LNCaP clone FGC (cell line): ENCODE data around the gene WDR49.

Source experiments
- DNase-seq: peaks from one replicate; pipeline ENCODE4 v3.0.0-alpha.2; 2011; ENCODE audit warnings: low read depth
- H3K4me3 ChIP-seq: 2 replicates; pipeline ENCODE4 v1.5.1; 2011; ENCODE audit warnings: mild to moderate bottlenecking, low read depth, low read length, control low read depth
- TF ChIP-seq, protein P1 (sequence below): IDR thresholded peaks from 2 replicates; pipeline ENCODE4 v1.5.1; 2012; ENCODE audit warnings: mild to moderate bottlenecking; ENCODE audit not compliant: control insufficient read depth, insufficient read depth; ENCODE audit errors: extremely low read depth

WDR49 gene

DNA sequence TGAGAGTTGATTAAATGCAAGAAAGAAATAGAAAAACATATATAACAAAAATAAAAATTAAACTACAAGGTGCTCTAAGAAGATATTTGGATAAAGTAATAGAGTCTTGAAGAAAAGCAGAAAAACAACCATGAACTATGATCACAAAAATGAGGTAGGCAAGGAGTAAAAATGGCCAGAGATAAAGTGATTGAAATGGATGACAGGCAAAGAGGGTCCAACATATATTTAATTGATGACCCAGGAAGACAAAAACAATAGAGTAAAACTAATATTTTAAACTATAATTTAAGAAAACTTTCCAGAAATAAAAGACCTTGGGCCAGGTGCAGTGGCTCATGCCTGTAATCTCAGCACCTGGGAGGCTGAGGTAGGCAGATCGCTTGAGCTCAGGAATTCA lies 22.1 kb upstream of the WDR49 start:
- no peak for DNase-seq
- TF ChIP-seq, protein P1, sequence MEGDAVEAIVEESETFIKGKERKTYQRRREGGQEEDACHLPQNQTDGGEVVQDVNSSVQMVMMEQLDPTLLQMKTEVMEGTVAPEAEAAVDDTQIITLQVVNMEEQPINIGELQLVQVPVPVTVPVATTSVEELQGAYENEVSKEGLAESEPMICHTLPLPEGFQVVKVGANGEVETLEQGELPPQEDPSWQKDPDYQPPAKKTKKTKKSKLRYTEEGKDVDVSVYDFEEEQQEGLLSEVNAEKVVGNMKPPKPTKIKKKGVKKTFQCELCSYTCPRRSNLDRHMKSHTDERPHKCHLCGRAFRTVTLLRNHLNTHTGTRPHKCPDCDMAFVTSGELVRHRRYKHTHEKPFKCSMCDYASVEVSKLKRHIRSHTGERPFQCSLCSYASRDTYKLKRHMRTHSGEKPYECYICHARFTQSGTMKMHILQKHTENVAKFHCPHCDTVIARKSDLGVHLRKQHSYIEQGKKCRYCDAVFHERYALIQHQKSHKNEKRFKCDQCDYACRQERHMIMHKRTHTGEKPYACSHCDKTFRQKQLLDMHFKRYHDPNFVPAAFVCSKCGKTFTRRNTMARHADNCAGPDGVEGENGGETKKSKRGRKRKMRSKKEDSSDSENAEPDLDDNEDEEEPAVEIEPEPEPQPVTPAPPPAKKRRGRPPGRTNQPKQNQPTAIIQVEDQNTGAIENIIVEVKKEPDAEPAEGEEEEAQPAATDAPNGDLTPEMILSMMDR = no peak
- H3K4me3 ChIP-seq = no peak overlapping the region

DNA sequence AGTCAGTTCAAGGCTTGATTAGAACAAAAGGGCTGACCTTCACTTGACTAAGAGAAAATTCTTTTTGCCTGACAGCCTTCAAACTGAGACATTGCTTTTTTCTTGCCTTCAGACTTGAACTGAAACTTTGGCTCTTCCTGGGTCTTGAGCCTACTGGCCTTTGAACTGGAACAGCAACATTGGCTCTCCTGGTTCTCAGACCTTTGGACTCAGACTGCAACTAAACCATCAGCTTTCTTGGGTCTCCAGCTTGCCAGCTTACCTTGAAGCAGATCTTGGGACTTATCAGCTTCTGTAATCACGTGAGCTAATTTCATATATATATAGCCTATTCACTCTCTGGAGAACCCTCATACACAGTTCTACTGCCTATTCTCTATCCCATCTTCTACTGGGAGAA lies 19.5 kb upstream of the WDR49 start:
- no peak overlapping the region for H3K4me3 ChIP-seq
- no peak for DNase-seq
- TF ChIP-seq, protein P1 = no peak

DNA sequence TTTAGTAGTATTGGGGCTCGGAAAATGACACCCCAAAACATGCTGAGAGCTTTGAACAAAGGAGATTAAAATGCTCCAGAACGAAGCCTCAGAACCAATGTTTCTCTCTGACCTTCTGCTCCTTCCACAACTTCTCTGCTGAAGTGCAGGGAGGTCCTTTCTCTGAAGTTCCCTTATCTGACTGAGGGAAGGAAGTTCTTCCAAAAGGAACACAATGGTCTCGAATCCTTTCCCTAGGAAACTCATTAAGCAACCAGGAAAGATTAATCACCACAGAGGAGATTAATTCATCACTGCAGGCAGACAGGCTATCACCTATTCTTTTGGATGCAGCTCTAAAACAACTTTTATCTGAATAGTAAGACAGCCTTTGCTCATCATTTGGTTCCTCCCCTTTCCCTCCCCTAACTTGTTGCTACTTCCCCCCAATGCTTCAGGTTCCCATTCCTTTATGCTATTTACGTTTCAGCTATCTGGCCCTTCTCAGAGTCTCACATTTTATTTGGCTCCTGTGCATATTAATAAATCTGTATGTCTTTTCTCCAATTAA lies 18.2 kb upstream of the WDR49 start:
- TF ChIP-seq, protein P1 = no peak
- H3K4me3 ChIP-seq = no peak overlapping the region
- DNase-seq = no peak

DNA sequence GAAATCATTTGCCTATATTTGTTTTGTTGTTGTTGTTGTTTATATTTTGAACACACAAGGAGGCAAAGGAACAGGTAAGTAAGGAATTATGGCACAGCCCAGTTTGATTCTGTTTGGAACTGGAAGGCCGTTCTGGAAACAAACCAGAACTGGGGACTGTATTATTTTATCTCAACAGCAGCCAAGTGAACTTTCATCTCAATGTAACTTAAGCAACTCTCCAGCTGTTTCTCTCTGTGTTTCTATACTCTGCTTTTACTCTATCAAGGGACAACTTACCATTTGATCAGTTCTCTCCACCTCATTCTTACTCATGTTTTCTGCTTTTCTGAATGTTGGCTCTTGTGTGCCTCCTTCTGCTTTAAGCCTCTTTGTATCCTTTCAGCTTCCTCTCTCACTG lies 16.0 kb upstream of the WDR49 start:
- no peak for DNase-seq
- TF ChIP-seq, protein P1 = no peak
- no peak overlapping the region for H3K4me3 ChIP-seq

DNA sequence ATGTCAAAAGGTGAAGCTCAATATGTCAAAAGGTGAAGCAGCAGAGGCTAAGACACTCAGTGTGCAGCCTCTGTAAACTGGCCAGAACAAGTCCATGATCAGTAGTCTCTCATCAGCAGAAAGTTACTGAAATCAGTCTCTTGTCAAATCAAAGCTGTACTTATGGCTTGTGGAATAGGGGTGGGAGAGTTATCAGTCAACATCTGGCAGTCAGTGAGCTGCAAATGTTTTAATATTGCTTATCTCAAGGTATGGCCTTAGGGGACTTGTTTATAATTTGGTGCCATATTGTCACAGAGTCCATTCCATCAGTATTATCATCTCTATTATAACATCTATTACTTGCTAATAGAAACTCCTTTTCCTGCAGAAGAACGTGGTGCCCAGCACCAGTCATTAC lies 14.9 kb upstream of the WDR49 start:
- DNase-seq = no peak
- TF ChIP-seq, protein P1 = no peak

DNA sequence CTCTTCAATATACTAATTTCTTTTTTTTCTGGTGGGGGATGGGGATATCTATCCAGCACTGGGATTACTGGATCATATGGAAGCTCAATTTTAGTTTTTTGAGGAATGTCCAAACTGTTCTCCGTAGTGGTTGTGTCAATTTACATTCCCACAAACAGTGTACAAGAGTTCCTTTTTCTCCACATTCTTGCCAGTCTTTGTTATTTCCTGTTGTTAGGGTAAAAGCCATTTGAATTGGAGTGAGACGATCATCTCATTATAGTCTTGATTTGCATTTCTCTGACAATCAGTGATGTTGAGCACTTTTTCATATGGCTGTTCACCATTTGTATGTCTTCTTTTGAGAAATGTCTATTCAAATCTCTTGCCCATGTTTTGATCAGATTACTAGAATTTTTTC lies 12.8 kb upstream of the WDR49 start:
- H3K4me3 ChIP-seq = no peak overlapping the region
- TF ChIP-seq, protein P1 = no peak
- no peak for DNase-seq

More for the DNA sequence above, 14.9 kb upstream of the WDR49 start:
- H3K4me3 ChIP-seq = no peak overlapping the region

DNA sequence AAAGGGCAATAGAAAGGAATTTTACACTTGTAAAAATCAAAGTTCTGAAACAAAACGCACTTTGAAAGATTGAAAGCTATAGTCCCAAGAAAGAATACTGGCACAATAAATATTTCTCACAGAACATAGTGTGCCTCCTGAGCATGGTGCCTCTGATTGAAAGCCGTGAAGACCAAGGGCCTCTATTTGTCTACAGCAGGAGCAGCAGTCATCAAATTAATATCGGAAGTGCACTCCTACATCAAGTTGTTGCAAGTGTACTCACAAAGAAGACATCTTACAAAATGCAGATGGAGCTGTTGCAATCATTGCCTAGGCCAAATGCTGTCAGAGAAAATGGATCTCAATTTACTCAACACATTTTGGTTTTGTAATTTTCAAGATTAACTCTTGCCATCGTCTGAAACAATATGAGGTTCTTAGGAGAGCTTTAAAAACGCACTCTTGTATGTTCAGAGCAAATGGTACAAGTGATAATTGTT lies 9.2 kb upstream of the WDR49 start:
- H3K4me3 ChIP-seq = no peak overlapping the region
- TF ChIP-seq, protein P1 = no peak
- no peak for DNase-seq
